Measurements from ENCODE around the gene EIF4H.
"Not testable (repeated sequence)": the region's sequence is repeated elsewhere in the genome, so short reads cannot be mapped to it uniquely, and the experiment has no call there.

The EIF4H gene

DNA sequence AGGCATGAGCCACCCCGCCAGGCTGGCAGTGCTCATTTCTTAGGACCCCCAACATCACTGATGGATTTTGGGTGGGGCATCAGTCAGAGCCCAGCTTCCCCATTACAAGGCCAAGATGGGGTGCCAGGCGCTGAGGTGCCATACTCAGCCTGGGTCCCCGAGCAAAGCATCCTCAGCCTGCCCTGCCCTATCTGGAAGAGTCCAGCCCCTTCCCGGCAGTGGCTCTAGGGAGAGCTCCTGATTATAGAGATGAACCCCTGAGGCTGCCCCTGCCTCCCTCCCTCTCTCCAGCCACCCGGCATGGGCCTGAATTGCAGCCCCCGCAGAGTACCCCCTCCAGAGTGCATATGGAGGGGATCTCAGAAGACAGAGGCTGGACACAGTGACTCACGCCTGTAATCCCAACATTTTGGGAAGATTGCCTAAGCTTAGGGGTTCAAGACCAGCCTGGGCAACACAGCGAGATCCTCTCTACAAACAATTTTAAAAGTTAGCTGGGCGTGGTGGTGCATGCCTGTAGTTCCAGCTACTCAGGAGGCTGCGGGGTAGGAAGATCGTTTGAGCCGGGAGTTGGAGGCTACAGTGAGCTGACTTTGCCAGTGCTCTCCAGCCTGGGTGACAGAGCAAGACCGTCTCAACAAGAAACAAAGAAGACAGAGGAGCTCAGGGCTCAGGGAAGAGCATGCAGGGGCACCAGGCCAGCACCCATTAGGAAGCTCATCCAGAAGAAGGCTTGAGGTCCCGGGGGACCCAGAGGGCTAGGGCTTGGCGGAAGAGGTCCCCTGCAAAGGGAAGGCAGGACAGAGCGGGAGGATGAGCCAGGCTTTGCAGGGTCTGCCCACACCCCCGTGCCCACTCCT, 48.9 kb downstream of the EIF4H start:
- in situ Hi-C loops (cut with MboI; ENCODE audit: low sequenced_read_pairs): no loop called here

DNA sequence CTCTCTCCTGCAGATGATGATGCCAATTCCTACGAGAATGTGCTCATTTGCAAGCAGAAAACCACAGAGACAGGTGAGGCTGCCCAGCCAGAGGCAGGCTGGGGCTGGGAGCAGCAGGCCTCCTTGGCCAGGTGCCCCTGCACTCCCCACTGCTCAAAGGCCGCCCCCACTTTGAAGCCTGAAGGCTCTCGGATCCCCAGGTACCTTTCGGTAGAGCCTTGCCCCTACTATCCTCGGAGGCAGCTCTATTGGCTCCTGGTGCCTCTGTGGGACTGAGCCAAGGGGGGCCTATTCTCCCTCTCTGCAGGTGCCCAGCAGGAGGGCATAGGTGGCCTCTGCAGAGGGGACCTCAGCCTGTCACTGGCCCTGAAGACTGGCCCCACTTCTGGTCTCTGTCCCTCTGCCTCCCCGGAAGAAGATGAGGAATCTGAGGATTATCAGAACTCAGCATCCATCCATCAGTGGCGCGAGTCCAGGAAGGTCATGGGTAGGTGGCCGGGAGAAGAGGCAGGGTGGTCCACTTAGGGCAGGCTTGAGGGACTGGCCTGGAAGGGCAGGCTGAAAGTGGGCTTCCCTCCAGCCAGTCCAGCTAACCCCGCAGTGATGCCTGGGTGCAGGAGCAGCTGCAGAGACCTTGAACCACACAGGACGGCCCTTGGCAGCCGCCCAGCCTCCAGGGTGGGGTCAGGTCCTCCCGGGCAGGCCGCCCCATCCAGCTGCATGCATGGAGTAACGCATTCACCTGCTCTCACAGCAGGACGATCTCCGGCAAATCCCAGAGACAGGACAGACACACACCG, 49.8 kb downstream of the EIF4H start:
- in situ Hi-C loops (cut with MboI; ENCODE audit: low sequenced_read_pairs): no loop called here

DNA sequence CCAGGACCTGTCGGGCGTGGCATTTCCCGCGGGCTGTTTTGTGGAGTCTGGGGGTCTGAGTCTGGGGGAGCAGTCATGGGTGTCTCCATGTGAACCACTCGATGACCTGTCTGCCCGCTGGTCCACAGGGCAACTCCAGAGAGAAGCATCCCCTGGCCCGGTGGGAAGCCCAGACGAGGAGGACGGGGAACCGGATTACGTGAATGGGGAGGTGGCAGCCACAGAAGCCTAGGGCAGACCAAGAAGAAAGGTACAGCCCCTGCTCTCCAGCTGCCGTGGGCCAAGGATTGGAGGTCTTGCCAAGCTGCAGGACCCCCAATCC, 50.3 kb downstream of the EIF4H start:
- in situ Hi-C loops (cut with MboI; ENCODE audit: low sequenced_read_pairs): no loop called here

DNA sequence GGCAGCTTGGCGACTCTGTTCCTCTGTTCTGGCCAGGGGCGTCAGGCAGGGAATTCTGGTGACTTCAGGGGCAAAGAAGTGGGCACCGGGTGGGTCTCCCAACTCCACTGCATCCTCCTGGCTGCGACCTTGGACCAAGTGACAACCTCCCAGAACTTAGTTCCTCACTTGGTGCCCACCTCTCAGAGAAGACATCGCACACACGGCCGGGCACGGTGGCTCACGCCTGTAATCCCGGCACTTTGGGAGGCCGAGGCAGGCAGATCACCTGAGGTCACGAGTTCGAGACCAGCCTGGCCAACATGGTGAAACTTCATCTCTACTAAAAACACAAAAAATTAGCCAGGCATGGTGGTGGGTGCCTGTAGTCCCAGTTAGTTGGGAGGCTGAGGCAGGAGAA, 50.8 kb downstream of the EIF4H start:
- in situ Hi-C loops (cut with MboI; ENCODE audit: low sequenced_read_pairs): not testable (repeated sequence)

DNA sequence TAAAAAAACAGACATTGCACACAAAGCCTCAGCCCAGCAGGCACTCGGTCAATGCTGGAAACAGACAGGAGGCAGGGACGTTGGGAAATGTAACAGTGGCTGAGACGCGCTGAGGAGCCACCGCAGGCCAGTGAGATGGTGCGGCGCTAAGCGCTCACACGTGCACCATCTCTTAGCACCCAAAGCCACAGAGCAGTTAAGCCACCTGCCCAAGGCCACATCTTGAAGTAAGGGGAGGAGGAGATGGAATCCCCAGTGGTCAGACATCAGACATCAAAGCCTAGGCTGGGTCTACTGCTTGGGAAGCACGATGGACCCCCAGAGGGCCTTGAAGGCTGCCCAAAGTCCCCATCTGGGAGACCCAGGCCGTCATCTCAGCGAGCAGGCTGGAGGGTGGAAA, 51.2 kb downstream of the EIF4H start:
- in situ Hi-C loops (cut with MboI; ENCODE audit: low sequenced_read_pairs): no loop called here

DNA sequence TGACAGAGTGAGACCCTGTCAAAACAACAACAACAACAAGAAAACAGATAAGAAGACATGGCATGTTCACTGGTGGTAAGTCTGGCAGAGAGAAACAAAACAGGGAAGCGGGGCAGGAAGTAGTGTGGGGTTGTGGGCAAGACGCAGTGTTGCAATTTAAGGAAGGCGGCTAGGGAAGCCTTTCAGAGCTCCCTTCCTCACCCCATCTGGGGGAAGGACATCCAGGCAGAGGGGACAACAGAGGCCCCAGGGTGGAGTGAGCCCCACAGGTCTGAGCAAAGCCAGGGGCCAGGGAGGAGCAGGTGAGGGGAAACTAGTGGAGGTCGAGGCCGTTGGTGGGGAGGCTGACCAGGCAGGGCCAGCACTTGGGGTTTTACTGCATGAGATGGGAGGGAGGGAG, 52.5 kb downstream of the EIF4H start:
- in situ Hi-C loops (cut with MboI; ENCODE audit: low sequenced_read_pairs): no loop called here

DNA sequence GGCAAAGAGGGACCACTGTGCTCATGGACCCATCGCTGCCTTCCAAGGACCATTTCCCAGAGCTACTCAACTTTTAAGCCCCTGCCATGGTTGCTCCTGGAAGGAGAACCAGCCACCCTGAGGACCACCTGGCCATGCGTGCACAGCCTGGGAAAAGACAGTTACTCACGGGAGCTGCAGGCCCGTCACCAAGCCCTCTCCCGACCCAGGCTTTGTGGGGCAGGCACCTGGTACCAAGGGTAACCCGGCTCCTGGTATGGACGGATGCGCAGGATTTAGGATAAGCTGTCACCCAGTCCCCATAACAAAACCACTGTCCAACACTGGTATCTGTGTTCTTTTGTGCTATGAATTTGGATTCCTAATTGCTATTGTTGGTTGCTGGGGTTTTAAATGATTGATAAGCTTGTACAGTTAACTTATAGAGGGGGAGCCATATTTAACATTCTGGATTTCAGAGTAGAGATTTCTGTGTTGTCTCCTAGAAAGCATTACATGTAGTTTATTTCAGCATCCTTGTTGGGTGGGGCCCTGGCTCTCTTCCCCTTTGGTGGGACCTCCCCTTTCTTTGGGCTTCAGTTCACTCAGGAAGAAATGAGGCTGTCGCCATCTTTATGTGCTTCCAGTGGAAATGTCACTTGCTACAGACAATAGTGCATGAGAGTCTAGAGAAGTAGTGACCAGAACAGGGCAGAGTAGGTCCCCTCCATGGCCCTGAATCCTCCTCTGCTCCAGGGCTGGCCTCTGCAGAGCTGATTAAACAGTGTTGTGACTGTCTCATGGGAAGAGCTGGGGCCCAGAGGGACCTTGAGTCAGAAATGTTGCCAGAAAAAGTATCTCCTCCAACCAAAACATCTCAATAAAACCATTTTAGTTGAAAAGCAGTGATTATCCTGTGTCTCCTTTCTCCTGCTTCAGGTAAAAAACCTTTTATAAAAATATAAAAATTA, 55.1 kb downstream of the EIF4H start:
- in situ Hi-C loops (cut with MboI; ENCODE audit: low sequenced_read_pairs): no loop called here

DNA sequence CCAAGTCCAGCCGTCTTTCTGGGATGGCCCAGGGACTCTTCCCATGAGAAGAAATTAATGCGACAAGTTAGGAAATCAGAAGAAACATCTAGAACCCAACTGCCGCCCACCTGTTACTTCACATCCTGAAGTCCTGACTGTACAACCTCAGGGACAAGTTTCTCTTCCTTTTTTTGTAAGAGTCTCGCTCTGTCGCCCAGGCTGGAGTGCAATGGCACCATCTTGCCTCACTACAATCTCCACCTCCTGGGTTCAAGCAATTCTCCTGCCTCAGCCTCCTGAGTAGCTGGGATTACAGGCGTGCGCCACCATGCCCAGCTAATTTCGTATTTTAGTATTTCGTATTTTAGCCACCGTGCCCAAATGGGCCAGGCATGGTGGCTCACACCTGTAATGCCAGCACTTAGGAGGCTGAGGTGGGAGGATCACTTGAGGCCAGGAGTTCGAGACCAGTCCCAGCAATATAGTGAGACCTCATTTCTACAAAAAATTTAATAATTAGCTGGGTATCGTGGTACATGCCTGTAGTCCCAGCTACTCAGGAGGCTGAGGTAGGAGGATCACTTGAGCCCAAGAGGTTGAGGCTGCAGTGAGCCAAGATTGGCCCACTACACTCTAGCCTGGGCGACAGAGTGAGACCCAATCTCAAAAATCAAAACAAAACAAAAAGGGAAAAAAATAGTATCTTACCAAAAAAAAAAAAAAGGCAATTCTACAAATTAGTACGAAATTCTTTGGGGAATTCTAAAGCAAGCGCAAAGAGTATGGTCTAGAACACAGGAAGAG, 56.5 kb downstream of the EIF4H start:
- in situ Hi-C loops (cut with MboI; ENCODE audit: low sequenced_read_pairs): no loop called here

DNA sequence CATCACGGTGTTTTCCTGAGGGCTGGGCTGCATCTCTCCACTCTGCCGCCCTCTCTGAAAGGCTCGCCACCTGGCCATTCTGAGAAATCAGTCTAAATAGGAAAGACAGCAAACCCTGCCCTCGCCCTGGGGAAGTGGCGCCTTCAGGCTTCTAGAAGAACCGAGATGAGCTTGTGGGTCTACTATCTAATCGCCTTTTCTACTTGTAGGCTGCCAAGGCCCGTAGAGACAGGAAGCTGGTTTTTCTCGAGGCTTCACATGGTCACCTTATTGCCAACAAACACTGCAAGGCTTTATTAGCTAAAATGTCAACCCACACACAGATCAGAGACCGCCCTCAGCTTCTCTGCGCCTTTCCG, 57.1 kb downstream of the EIF4H start:
- in situ Hi-C loops (cut with MboI; ENCODE audit: low sequenced_read_pairs): no loop called here

DNA sequence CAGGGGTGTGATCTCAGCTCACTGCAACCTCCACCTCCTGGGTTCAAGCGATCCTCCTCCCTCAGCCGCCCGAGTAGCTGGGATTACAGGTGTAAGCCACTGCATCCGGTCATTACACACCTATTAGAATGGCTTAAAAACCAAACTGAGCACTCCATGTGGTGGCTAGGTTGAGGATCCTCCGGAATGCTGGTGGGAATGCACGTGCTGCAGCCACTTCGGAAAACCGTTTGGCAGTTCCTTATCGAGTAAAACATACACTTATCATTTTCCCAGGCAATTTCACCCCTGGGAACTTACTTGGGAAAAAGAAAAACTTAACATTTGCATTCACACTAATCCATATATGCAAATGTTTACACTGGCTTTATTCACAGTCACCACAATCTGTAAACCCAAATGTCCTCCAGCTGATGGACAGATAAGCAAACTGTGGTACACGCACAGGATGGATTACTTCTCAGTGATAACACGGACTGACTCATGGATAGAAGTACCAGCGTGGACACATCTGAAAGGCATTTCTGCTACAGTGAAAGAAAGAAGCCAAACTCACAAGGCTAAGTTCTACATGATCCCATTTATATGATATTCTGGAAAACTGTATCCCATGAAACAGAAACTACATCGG, 59.6 kb downstream of the EIF4H start:
- in situ Hi-C loops (cut with MboI; ENCODE audit: low sequenced_read_pairs): no loop called here

DNA sequence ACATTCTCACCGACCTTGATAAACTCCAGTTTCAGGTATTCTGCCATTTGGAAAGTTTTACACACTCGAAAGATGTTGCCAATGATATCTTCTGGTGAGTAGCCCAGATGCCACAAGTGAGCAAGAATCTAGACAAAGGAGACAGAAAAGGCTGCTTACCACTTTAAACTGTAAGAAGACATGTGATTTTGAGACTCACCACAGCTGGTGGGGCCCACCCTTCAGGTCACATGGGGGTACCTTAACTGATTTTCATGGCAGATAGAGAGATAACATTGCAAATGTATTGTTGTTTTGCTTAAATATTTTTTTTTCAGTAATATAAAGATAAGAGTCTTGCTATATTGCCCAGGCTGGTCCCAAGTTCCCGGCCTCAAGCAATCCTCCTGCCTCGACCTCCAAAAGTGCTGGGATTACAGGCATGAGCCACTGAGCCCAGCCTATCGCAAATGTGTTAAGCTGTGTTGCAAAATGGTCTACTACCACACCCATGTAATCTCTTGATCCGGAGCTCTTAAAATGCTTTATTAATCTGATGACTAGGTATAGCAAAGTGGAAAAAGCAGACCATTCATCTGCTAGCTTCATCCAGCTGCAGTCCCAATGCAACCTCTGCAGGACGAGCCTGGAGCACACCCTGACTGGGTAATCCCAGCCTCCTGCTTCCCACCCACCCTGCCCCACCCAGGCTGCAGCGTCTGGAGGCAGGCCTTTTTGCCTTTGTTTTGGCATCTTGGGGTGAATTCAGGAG, 61.5 kb downstream of the EIF4H start:
- in situ Hi-C loops (cut with MboI; ENCODE audit: low sequenced_read_pairs): no loop called here

DNA sequence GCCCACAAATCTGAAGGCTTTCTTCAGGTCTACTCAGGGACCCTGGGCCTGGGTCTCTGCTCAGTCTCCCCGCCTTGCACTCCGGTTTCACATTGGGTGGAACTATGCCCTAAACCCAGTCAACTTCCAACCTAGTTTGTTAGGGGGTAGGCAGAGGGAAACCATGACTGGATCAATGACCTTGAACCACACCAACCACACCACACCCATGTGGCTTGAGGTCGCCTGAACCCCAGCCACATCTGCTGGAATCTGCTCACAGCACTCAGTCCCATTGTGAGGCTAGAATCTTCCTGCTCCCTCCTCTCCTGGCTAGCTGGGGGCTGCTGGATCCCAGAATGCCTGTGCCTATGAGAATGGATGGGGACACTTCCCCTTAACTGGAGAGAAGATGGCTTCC, 62.1 kb downstream of the EIF4H start:
- in situ Hi-C loops (cut with MboI; ENCODE audit: low sequenced_read_pairs): no loop called here

DNA sequence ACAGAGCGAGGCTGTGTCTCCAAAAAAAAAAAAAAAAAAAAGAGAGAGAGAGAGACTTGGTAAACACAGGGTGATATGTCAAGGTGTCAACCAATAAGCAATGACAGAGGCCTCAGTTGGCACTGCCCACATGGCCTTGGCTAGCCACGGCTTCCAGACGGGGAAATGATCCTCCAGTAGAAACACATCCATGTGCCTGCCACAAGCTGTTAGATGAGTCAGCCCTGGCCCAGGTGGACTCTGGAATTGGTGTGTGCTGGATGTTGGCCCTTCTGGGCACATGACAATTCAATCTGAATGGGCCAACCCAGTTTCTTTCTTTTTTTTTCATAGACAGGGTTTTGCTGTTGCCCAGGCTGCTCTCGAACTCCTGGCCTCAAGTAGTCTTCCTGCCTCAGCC, 66.3 kb downstream of the EIF4H start:
- in situ Hi-C loops (cut with MboI; ENCODE audit: low sequenced_read_pairs): no loop called here

DNA sequence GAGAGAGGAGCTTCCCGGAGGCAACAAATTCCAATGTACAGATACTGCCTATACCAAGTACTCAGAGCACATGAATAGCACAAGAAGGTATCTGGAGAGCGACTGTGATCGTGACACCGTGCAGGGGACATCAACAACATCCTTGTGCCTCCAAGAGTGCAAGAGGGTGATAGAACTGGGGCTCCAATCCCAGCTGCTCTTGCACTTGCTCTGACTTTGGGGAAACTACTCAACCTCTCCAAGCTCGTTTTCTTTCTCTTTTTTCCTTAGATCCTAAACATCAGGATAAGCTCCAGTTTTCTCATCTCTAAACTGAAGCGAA, 67.9 kb downstream of the EIF4H start:
- in situ Hi-C loops (cut with MboI; ENCODE audit: low sequenced_read_pairs): no loop called here

DNA sequence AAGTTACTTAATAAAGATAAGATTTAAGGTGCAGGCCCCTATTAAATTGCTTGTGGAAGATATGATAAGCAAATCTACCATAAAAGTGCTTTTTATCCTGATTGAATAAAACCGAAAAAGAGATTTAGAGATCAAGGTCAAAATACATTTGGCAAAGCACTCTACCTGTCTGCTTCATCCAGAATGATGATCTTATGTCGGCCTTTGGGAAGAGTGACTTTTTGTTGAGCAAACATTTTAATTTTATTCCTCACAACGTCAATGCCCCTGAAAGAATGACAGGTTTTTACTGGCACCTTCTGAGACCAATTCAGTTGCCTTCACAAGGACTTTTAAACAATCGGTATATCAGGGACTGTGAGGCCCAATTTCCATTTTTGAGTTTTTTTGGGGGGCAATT, 72.3 kb downstream of the EIF4H start:
- in situ Hi-C loops (cut with MboI; ENCODE audit: low sequenced_read_pairs): no loop called here
